K562 (cell line): Measurements from ENCODE around the gene ZNF385D. TPM values are rescaled to one million over a fixed set of nuclear protein-coding genes. Genes with fewer than 3 reads are reported as not detected.

Experiments
- ATAC-seq: fragments of 200-7000 bp; cut with Tn5 transposase; 3 replicates; pipeline ENCODE4 v1.9.1; 2020; ENCODE audit warnings: moderate library complexity
- BruUV-seq: library from RNA; stranded (reverse); fragments of 400-500 nt; replicated peaks from 2 replicates; lab custom pipeline; 2021; lab: Mats Ljungman, UMichigan
- CTCF ChIA-PET: fragments of 300-600 bp; formaldehyde crosslinking; extraction: SDS; loops from one replicate; lab custom pipeline; 2021; ENCODE audit warnings: low intra/inter-chr PET ratio; lab: Yijun Ruan, JAX
- POLR2A ChIA-PET: fragments of 300-600, 350-650 bp; sonication (Branson Sonifier 250); formaldehyde crosslinking; extraction: SDS; loops from one replicate; lab custom pipeline; 2021; ENCODE audit warnings: antibody characterized with exemption, inconsistent platforms; lab: Yijun Ruan, JAX
- DNase-seq, 4 experiments: peaks; one replicate each; pipeline versions ENCODE4 v3.0.0 to v3.0.0-alpha.2; 2011 to 2018; ENCODE audit warnings: low spot score in 3 of 4, mixed read lengths in 3 of 4; ENCODE audit errors: extremely low read depth in 1 of 4
- FAIRE-seq: peaks from 2 replicates; lab custom pipeline; 2011; peaks lifted over from hg19 to GRCh38; lab: Jason Lieb, UNC
- H2AFZ ChIP-seq: 2 replicates; pipeline ENCODE4 v1.6.0; 2011; ENCODE audit warnings: low read depth, low read length, control low read depth, inconsistent platforms
- H3K27ac ChIP-seq: fragments of 200-600 bp; 3 replicates; pipeline ENCODE4 v1.8.0; 2011; ENCODE audit warnings: low read depth, mild to moderate bottlenecking, control low read depth, inconsistent platforms, low read length, moderate library complexity, mixed read lengths; ENCODE audit errors: extremely low read depth
- H3K27me3 ChIP-seq, 2 experiments: fragments of 300-600 bp in 1 of 2; 2 replicates in 1 of 2; 3 replicates in 1 of 2; pipeline versions ENCODE4 v1.6.0 to v1.8.0; 2011; ENCODE audit warnings: inconsistent platforms in 2 of 2, low read length in 2 of 2, mild to moderate bottlenecking in 1 of 2, mixed read lengths in 1 of 2, moderate library complexity in 1 of 2; ENCODE audit not compliant: control insufficient read depth in 2 of 2, insufficient read depth in 2 of 2
- H3K36me3 ChIP-seq: fragments of 300-600 bp; 3 replicates; pipeline ENCODE4 v1.8.0; 2011; ENCODE audit warnings: mild to moderate bottlenecking, low read length, inconsistent platforms; ENCODE audit not compliant: control insufficient read depth, insufficient read depth
- H3K4me1 ChIP-seq, 2 experiments: fragments of 200-600 bp in 1 of 2; replicated peaks in 1 of 2; 2 replicates in 1 of 2; 3 replicates in 1 of 2; pipeline versions ENCODE4 v1.5.1 to v1.8.0; 2011; ENCODE audit warnings: inconsistent platforms in 2 of 2, low read length in 2 of 2, mild to moderate bottlenecking in 1 of 2, mixed read lengths in 1 of 2, moderate library complexity in 1 of 2; ENCODE audit not compliant: control insufficient read depth in 2 of 2, insufficient read depth in 2 of 2
- H3K4me2 ChIP-seq: 2 replicates; pipeline ENCODE4 v1.6.1; 2011; ENCODE audit warnings: low read length, control low read depth, inconsistent platforms, mixed read lengths; ENCODE audit not compliant: insufficient read depth
- H3K4me3 ChIP-seq: fragments of 200-600 bp; sonication (generic), shearing (Covaris generic); 2 replicates; pipeline ENCODE4 v1.5.1; 2016; ENCODE audit warnings: control low read depth, inconsistent platforms
- H3K79me2 ChIP-seq: fragments of 200-600 bp; 3 replicates; pipeline ENCODE4 v1.8.0; 2011; ENCODE audit warnings: low read length, inconsistent platforms; ENCODE audit not compliant: control insufficient read depth, insufficient read depth
- H3K9ac ChIP-seq, 2 experiments: 2 replicates each; pipeline versions ENCODE4 v1.6.0 to v1.6.1; 2011; ENCODE audit warnings: low read depth in 2 of 2, low read length in 2 of 2, control low read depth in 1 of 2, inconsistent platforms in 1 of 2, mild to moderate bottlenecking in 1 of 2, mixed read lengths in 1 of 2; ENCODE audit not compliant: insufficient read depth in 1 of 2
- H3K9me1 ChIP-seq: one replicate; pipeline ENCODE4 v1.6.0; 2011; ENCODE audit warnings: inconsistent platforms, mild to moderate bottlenecking, low read length, moderate library complexity; ENCODE audit not compliant: control insufficient read depth, insufficient read depth
- H3K9me3 ChIP-seq: replicated peaks from 2 replicates; pipeline ENCODE4 v1.5.1; 2011; ENCODE audit warnings: low read depth, low read length, inconsistent platforms; ENCODE audit not compliant: control insufficient read depth, insufficient read depth
- H4K20me1 ChIP-seq: replicated peaks from 2 replicates; pipeline ENCODE4 v1.6.1; 2011; ENCODE audit warnings: low read length, inconsistent platforms, mixed read lengths; ENCODE audit not compliant: control insufficient read depth, insufficient read depth
- FOXP4 ChIP-seq: sonication (generic); formaldehyde crosslinking; IDR thresholded peaks from 2 replicates; pipeline ENCODE4 v1.8.0; 2022; ENCODE audit warnings: mild to moderate bottlenecking, missing genetic modification reagents, borderline replicate concordance
- JUND ChIP-seq, 2 experiments: IDR thresholded peaks; 2 replicates in 1 of 2; 3 replicates in 1 of 2; pipeline ENCODE4 v1.6.1; 2011; ENCODE audit warnings: borderline replicate concordance in 2 of 2, low read depth in 2 of 2, low read length in 2 of 2, improper control_type of control experiment in 1 of 2, missing biosample characterization in 1 of 2, missing genetic modification characterization in 1 of 2, missing genetic modification reagents in 1 of 2
- KHSRP ChIP-seq: fragments of 450-650 bp; IDR thresholded peaks from 2 replicates; pipeline ENCODE4 v1.6.1; 2017
- MECOM ChIP-seq: fragments of 250-450 bp; sonication (Bioruptor Pico); IDR thresholded peaks from 2 replicates; pipeline ENCODE4 v1.8.0; 2022; ENCODE audit warnings: inconsistent platforms
- RBM25 ChIP-seq: fragments of 200-400 bp; formaldehyde crosslinking; IDR thresholded peaks from 2 replicates; pipeline ENCODE4 v1.6.1; 2018; ENCODE audit warnings: low read length, low read depth, moderate library complexity; ENCODE audit not compliant: severe bottlenecking
- RCOR1 ChIP-seq, 2 experiments: IDR thresholded peaks; 2 replicates each; pipeline ENCODE4 v1.6.1; 2012; ENCODE audit warnings: low read depth in 2 of 2, low read length in 2 of 2, borderline replicate concordance in 1 of 2, improper control_type of control experiment in 1 of 2
- XRCC4 ChIP-seq: IDR thresholded peaks from one replicate; pipeline ENCODE4 v1.6.1; 2011; ENCODE audit not compliant: insufficient read depth, insufficient read length; ENCODE audit errors: extremely low read depth
- ZNF175 ChIP-seq: fragments of 200-800 bp; sonication (Bioruptor generic); IDR thresholded peaks from 2 replicates; pipeline ENCODE4 v1.6.1; 2016; ENCODE audit warnings: low read depth, mild to moderate bottlenecking, missing genetic modification characterization, missing compliant biosample characterization
- in situ Hi-C: fragments of 300-500 bp; cut with MboI; formaldehyde crosslinking; loops from 4 replicates; pipeline ENCODE4 v1.15.0; 2018; ENCODE audit warnings: inconsistent platforms, mixed read lengths
- intact Hi-C: fragments of 100-400 bp; cut with micrococcal nuclease; formaldehyde crosslinking; loops from 2 replicates; pipeline ENCODE4 v1.14.2; 2022
- polyA plus RNA-seq, 8 experiments: library from polyadenylated mRNA; depleted of rRNA in 4 of 8; stranded (reverse) in 5 of 8; unstranded in 3 of 8; fragments of >200 nt; fragmentation: Nextera tagmentation in 2 of 8; fragmentation: Illumina TruSeq in 1 of 8; extraction: Ambion mirVana in 2 of 8; extraction: Trizol in 1 of 8; gene quantifications; 2 replicates each; pipeline versions ENCODE4 v1.2.1 to v1.2.3, GENCODE V29; 2011 to 2014; ENCODE audit warnings: inconsistent platforms in 1 of 8, missing spikeins in 1 of 8
- total RNA-seq, 7 experiments: library from RNA; depleted of rRNA in 6 of 7; stranded (reverse); fragments of >200 nt in 6 of 7; fragmentation: Illumina TruSeq in 2 of 7; extraction: Trizol in 2 of 7; gene quantifications; 2 replicates each; pipeline versions ENCODE4 v1.2.1 to v1.2.3, GENCODE V29; 2011 to 2021; ENCODE audit warnings: low replicate concordance in 1 of 7
- TF ChIP-seq, protein P1 (sequence below): fragments of 450-650 bp; formaldehyde crosslinking; IDR thresholded peaks from 2 replicates; pipeline ENCODE4 v1.4.0; 2022; ENCODE audit warnings: missing genetic modification characterization
- TF ChIP-seq, protein P2 (sequence below), 2 experiments: fragments of 450-650 bp; IDR thresholded peaks; 2 replicates each; pipeline ENCODE4 v1.6.1; 2018; ENCODE audit warnings: mild to moderate bottlenecking in 2 of 2, low read depth in 1 of 2; ENCODE audit not compliant: partially characterized antibody in 2 of 2

ZNF385D gene
- total and polyA plus RNA-seq, 9 of the 15 experiments (the other 6 are each of a cell fraction or from before 2014, with no cell fraction given): 0.14 to 1.7 (median 0.51) TPM

DNA sequence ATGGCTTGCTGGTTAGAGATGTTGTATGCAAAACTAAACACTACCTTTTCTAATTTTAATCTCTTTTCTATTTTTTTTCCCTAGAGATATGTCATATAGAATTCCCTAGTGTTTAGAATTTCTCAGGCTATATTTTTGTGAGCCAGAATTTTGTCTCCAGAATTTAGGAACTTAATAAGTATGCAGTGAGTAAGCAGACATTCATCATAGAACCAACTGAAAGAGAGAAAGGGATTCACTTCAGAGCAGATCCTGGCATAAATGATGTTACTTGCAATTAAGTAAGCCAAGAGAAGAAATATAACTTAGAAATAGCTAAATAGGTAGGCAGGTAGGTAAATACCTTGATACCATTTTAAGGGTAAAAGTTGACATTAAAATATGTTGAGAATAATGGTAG is 288.9 kb downstream of the ZNF385D start:
- H3K4me3 ChIP-seq: no peak overlapping the region
- CTCF ChIA-PET: no interaction called here
- no peaks in the 10 kb centered on the region for H3K27me3 ChIP-seq
- H4K20me1 ChIP-seq: no peaks in the 10 kb centered on the region
- H3K27ac ChIP-seq: no peak overlapping the region
- no peak overlapping the region for H3K4me2 ChIP-seq
- H2AFZ ChIP-seq: no peak overlapping the region
- ATAC-seq: no peak
- in situ Hi-C loops (no loop called here), intact Hi-C loops (no loop called here)
- TF ChIP-seq, protein P1, sequence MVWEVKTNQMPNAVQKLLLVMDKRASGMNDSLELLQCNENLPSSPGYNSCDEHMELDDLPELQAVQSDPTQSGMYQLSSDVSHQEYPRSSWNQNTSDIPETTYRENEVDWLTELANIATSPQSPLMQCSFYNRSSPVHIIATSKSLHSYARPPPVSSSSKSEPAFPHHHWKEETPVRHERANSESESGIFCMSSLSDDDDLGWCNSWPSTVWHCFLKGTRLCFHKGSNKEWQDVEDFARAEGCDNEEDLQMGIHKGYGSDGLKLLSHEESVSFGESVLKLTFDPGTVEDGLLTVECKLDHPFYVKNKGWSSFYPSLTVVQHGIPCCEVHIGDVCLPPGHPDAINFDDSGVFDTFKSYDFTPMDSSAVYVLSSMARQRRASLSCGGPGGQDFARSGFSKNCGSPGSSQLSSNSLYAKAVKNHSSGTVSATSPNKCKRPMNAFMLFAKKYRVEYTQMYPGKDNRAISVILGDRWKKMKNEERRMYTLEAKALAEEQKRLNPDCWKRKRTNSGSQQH (CRISPR knock-in tag): no peak
- TF ChIP-seq KHSRP (no peak), RCOR1 (IDR thresholded peaks at IDR 0.05; ENCODE audit: borderline replicate concordance in 1 of 2, low read depth in 2 of 2, low read length in 2 of 2) (no peak), MECOM (CRISPR knock-in tag) (no peak), RBM25 (no peak), JUND (IDR thresholded peaks at IDR 0.05; ENCODE audit: borderline replicate concordance, low read depth, low read length) (no peak), JUND (tag; IDR thresholded peaks at IDR 0.05; ENCODE audit: borderline replicate concordance, low read depth, low read length) (no peak), ZNF175 (CRISPR knock-in tag) (no peak), FOXP4 (CRISPR knock-in tag) (no peak), XRCC4 (no peak)
- TF ChIP-seq, protein P2, sequence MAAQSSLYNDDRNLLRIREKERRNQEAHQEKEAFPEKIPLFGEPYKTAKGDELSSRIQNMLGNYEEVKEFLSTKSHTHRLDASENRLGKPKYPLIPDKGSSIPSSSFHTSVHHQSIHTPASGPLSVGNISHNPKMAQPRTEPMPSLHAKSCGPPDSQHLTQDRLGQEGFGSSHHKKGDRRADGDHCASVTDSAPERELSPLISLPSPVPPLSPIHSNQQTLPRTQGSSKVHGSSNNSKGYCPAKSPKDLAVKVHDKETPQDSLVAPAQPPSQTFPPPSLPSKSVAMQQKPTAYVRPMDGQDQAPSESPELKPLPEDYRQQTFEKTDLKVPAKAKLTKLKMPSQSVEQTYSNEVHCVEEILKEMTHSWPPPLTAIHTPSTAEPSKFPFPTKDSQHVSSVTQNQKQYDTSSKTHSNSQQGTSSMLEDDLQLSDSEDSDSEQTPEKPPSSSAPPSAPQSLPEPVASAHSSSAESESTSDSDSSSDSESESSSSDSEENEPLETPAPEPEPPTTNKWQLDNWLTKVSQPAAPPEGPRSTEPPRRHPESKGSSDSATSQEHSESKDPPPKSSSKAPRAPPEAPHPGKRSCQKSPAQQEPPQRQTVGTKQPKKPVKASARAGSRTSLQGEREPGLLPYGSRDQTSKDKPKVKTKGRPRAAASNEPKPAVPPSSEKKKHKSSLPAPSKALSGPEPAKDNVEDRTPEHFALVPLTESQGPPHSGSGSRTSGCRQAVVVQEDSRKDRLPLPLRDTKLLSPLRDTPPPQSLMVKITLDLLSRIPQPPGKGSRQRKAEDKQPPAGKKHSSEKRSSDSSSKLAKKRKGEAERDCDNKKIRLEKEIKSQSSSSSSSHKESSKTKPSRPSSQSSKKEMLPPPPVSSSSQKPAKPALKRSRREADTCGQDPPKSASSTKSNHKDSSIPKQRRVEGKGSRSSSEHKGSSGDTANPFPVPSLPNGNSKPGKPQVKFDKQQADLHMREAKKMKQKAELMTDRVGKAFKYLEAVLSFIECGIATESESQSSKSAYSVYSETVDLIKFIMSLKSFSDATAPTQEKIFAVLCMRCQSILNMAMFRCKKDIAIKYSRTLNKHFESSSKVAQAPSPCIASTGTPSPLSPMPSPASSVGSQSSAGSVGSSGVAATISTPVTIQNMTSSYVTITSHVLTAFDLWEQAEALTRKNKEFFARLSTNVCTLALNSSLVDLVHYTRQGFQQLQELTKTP (IDR thresholded peaks at IDR 0.05; ENCODE audit: low read depth in 1 of 2, partially characterized antibody in 2 of 2): no peak
- no peak overlapping the region for H3K9ac ChIP-seq
- no peaks in the 10 kb centered on the region for H3K79me2 ChIP-seq
- no peak for FAIRE-seq
- no peaks in the 10 kb centered on the region for H3K4me1 ChIP-seq
- BruUV-seq: no TSS peak
- H3K9me3 ChIP-seq: no peaks in the 10 kb centered on the region
- no peaks in the 10 kb centered on the region for H3K36me3 ChIP-seq
- no peaks in the 10 kb centered on the region for H3K9me1 ChIP-seq
- DNase-seq: no peak
- POLR2A ChIA-PET: no interaction called here
